ENCODE data around the gene LRRC7. TPM values are rescaled to one million over a fixed set of nuclear protein-coding genes. Genes with fewer than 3 reads are reported as not detected.

LRRC7 gene
- total RNA-seq, 1 donor from 2014 or later: 0.08 TPM

GRCh38 chr1:69985376-69985775 lies 417.7 kb downstream of the LRRC7 start:
- no peak for ATAC-seq

- ATAC-seq: no peak
These were observed 418.2 kb downstream of the LRRC7 start for GRCh38 chr1:69985901-69986439.

- no peak for ATAC-seq
These were observed 420.2 kb downstream of the LRRC7 start for GRCh38 chr1:69987881-69988280.

GRCh38 chr1:69991644-69992043 lies 423.9 kb downstream of the LRRC7 start:
- ATAC-seq: no peak

GRCh38 chr1:69992594-69992993 lies 424.9 kb downstream of the LRRC7 start:
- no peak for ATAC-seq

- no peak for ATAC-seq
These were observed 426.1 kb downstream of the LRRC7 start for GRCh38 chr1:69993810-69994209.

- no peak for ATAC-seq
These were observed 426.5 kb downstream of the LRRC7 start for GRCh38 chr1:69994241-69994640.

GRCh38 chr1:69998847-69999246 lies 431.1 kb downstream of the LRRC7 start:
- ATAC-seq: no peak

- no peak for ATAC-seq
These were observed 435.6 kb downstream of the LRRC7 start for GRCh38 chr1:70003211-70003908.

GRCh38 chr1:70005386-70006034 lies 437.8 kb downstream of the LRRC7 start:
- no peak for ATAC-seq

- no peak for ATAC-seq
These were observed 440.9 kb downstream of the LRRC7 start for GRCh38 chr1:70008660-70009059.

- no peak for ATAC-seq
These were observed 450.0 kb downstream of the LRRC7 start for GRCh38 chr1:70017770-70018169.

- ATAC-seq: no peak
These were observed 456.6 kb downstream of the LRRC7 start for GRCh38 chr1:70024272-70024671.

- no peak for ATAC-seq
These were observed 457.3 kb downstream of the LRRC7 start for GRCh38 chr1:70025052-70025451.

GRCh38 chr1:70025846-70026245 lies 458.1 kb downstream of the LRRC7 start:
- ATAC-seq: no peak

GRCh38 chr1:70033266-70033873 lies 465.6 kb downstream of the LRRC7 start:
- no peak for ATAC-seq

GRCh38 chr1:70033936-70034335 lies 466.2 kb downstream of the LRRC7 start:
- ATAC-seq: no peak

- ATAC-seq: no peak
These were observed 466.7 kb downstream of the LRRC7 start for GRCh38 chr1:70034403-70034802.

GRCh38 chr1:70038025-70038424 lies 470.3 kb downstream of the LRRC7 start:
- no peak for ATAC-seq

GRCh38 chr1:70039485-70039884 lies 471.8 kb downstream of the LRRC7 start:
- ATAC-seq: no peak

- no peak for ATAC-seq
These were observed 473.8 kb downstream of the LRRC7 start for GRCh38 chr1:70041317-70042045.

GRCh38 chr1:70042090-70042731 lies 474.5 kb downstream of the LRRC7 start:
- no peak for ATAC-seq

- ATAC-seq: no peak
These were observed 476.1 kb downstream of the LRRC7 start for GRCh38 chr1:70043804-70044203.
